Ovary (tissue), 3 donors: ENCODE data around the gene CLEC16A.

Source experiments
- EP300 ChIP-seq: sonication (generic); formaldehyde crosslinking; IDR thresholded peaks from one replicate; pipeline ENCODE4 v1.6.1; 2017; ENCODE audit warnings: antibody characterized with exemption
- POLR2A ChIP-seq: fragments of 450-650 bp; IDR thresholded peaks from one replicate; pipeline ENCODE4 v1.6.1; 2017; ENCODE audit warnings: antibody characterized with exemption, mild to moderate bottlenecking, moderate library complexity
- TF ChIP-seq, protein P1 (sequence below), 3 donors: fragments of 450-650 bp in 2 of 3; fragments of 200-600 bp in 1 of 3; IDR thresholded peaks; one replicate each; pipeline versions ENCODE4 v1.5.1 to v1.8.0; 2016 to 2022; ENCODE audit warnings: antibody characterized with exemption in 3 of 3, mild to moderate bottlenecking in 1 of 3
- donor health status: DM: no; HTN: no; CAD: no.

- TF ChIP-seq, protein P1, sequence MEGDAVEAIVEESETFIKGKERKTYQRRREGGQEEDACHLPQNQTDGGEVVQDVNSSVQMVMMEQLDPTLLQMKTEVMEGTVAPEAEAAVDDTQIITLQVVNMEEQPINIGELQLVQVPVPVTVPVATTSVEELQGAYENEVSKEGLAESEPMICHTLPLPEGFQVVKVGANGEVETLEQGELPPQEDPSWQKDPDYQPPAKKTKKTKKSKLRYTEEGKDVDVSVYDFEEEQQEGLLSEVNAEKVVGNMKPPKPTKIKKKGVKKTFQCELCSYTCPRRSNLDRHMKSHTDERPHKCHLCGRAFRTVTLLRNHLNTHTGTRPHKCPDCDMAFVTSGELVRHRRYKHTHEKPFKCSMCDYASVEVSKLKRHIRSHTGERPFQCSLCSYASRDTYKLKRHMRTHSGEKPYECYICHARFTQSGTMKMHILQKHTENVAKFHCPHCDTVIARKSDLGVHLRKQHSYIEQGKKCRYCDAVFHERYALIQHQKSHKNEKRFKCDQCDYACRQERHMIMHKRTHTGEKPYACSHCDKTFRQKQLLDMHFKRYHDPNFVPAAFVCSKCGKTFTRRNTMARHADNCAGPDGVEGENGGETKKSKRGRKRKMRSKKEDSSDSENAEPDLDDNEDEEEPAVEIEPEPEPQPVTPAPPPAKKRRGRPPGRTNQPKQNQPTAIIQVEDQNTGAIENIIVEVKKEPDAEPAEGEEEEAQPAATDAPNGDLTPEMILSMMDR (IDR thresholded peaks at IDR 0.05) = no peak
- TF ChIP-seq EP300 = no peak
- TF ChIP-seq POLR2A = no peak
Observed at GRCh38 chr16:10945065-10945787, 862 bp downstream of the CLEC16A start.
